Left lung (tissue), 10 donors: ENCODE data around the gene INHBC. TPM values are rescaled to one million over a fixed set of nuclear protein-coding genes. Genes with fewer than 3 reads are reported as not detected.

ENCODE experiments used
- ATAC-seq: fragments of 200-7000 bp; cut with Tn5 transposase; one replicate; pipeline ENCODE4 v1.9.1; 2020; ENCODE audit warnings: moderate library complexity
- DNase-seq, 4 donors: peaks; one replicate each; pipeline ENCODE4 v3.0.0-alpha.2; 2013 to 2020
- H3K27ac ChIP-seq, 2 donors: fragments of 200-600 bp; sonication (generic) in 1 of 2; one replicate each; pipeline versions ENCODE4 v1.5.0 to v1.8.0; 2020 to 2021
- H3K27me3 ChIP-seq, 2 donors: fragments of 200-600 bp; sonication (generic) in 1 of 2; one replicate each; pipeline versions ENCODE4 v1.5.0 to v1.8.0; 2020 to 2021
- H3K36me3 ChIP-seq, 2 donors: fragments of 200-600 bp; sonication (generic) in 1 of 2; one replicate each; pipeline versions ENCODE4 v1.5.0 to v1.8.0; 2020 to 2021
- H3K4me1 ChIP-seq, 2 donors: fragments of 200-600 bp; one replicate each; pipeline ENCODE4 v1.8.0; 2021
- H3K4me3 ChIP-seq, 2 donors: fragments of 200-600 bp; sonication (generic) in 1 of 2; one replicate each; pipeline versions ENCODE4 v1.5.0 to v1.8.0; 2020 to 2021; ENCODE audit warnings: mild to moderate bottlenecking in 1 of 2
- H3K9me3 ChIP-seq, 2 donors: fragments of 200-600 bp; sonication (generic) in 1 of 2; one replicate each; pipeline versions ENCODE4 v1.5.0 to v1.8.0; 2020 to 2021
- CTCF ChIP-seq, 2 donors: fragments of 200-600 bp; sonication (generic) in 1 of 2; IDR thresholded peaks; one replicate each; pipeline versions ENCODE4 v1.5.0 to v1.8.0; 2021; ENCODE audit warnings: antibody characterized with exemption in 2 of 2
- intact Hi-C, 2 donors: fragments of 100-400 bp; cut with DNase I; formaldehyde crosslinking; loops; one replicate each; pipeline versions ENCODE4 v1.11.2 to v1.14.2; 2022
- polyA plus RNA-seq, 6 donors: library from polyadenylated mRNA; unstranded; fragments of 120-200 nt; gene quantifications; one replicate each; pipeline ENCODE4 v1.2.1, GENCODE V29; 2013; ENCODE audit not compliant: insufficient read length in 6 of 6
- total RNA-seq, 2 donors: library from RNA; stranded (reverse); fragmentation: NEBNext Ultra II Directional; extraction: Animal tissue kit (Norgen Biotek cat#: 25700); gene quantifications; one replicate each; pipeline ENCODE4 v1.2.1, GENCODE V29; 2021
- donor health status: DM: no; HTN: yes; CAD: no.
- donor health status: DM: no; HTN: no; CAD: no.

INHBC gene
- total and polyA plus RNA-seq, 8 donors, result 0.16 to 0.29 (median 0.24) TPM; not detected in 3

- Histone ChIP-seq H3K36me3 (no peaks in the 10 kb centered on the region), H3K4me1 (peaks cover 6 to 18% of the 10 kb centered on the region in 2 donors), H3K27ac (no peak overlapping the region), H3K4me3 (no peak overlapping the region), H3K27me3 (peaks cover 0 to 30% of the 10 kb centered on the region in 2 donors), H3K9me3 (no peaks in the 10 kb centered on the region)
- TF ChIP-seq CTCF (IDR thresholded peaks at IDR 0.05), result no peak
- no peak for ATAC-seq
- intact Hi-C loops, result loop anchor here in 1 of 2 donors (10.0 kb wide), 1 partner anchor 191 kb away; no protein-coding TSS in a partner anchor
- DNase-seq, result no peak
Observed at GRCh38 chr12:57455374-57456144, 21.0 kb downstream of the INHBC start.

GRCh38 chr12:57456145-57456700 lies 21.6 kb downstream of the INHBC start:
- intact Hi-C loops, result loop anchor here in 1 of 2 donors (10.0 kb wide), 1 partner anchor 191 kb away; no protein-coding TSS in a partner anchor
- Histone ChIP-seq H3K4me1 (peaks cover 6 to 25% of the 10 kb centered on the region in 2 donors), H3K27me3 (peaks cover 3 to 36% of the 10 kb centered on the region in 2 donors), H3K4me3 (no peak overlapping the region), H3K36me3 (no peaks in the 10 kb centered on the region), H3K27ac (no peak overlapping the region), H3K9me3 (no peaks in the 10 kb centered on the region)
- no peak for DNase-seq
- peak; percentile 37 to 39 for TF ChIP-seq CTCF (IDR thresholded peaks at IDR 0.05)
- no peak for ATAC-seq

GRCh38 chr12:57456737-57457490 lies 22.3 kb downstream of the INHBC start:
- DNase-seq (no peak), ATAC-seq (no peak)
- peaks cover 6 to 32% of the 10 kb centered on the region in 2 donors for H3K4me1 ChIP-seq
- no peak for TF ChIP-seq CTCF (IDR thresholded peaks at IDR 0.05)
- H3K27ac ChIP-seq, result no peak overlapping the region
- intact Hi-C loops, result loop anchor here in 1 of 2 donors (10.0 kb wide), 1 partner anchor 192 kb away; no protein-coding TSS in a partner anchor
- H3K27me3 ChIP-seq, result peaks cover 3 to 43% of the 10 kb centered on the region in 2 donors
- H3K4me3 ChIP-seq, result no peak overlapping the region
- no peaks in the 10 kb centered on the region for H3K9me3 ChIP-seq
- no peaks in the 10 kb centered on the region for H3K36me3 ChIP-seq

- H3K27me3 ChIP-seq, result peaks cover 3 to 51% of the 10 kb centered on the region in 2 donors
- ATAC-seq (no peak), DNase-seq (no peak)
- TF ChIP-seq CTCF (IDR thresholded peaks at IDR 0.05), result no peak
- peaks cover 6 to 45% of the 10 kb centered on the region in 2 donors for H3K4me1 ChIP-seq
- peak overlapping the region; percentile 68 to 69 for H3K4me3 ChIP-seq
- H3K9me3 ChIP-seq, result no peaks in the 10 kb centered on the region
- intact Hi-C loops, result loop anchor here in 1 of 2 donors (10.0 kb wide), 1 partner anchor 194 kb away; no protein-coding TSS in a partner anchor
- H3K36me3 ChIP-seq, result no peaks in the 10 kb centered on the region
- H3K27ac ChIP-seq, result peak overlapping the region; percentile 73 to 87
Observed at GRCh38 chr12:57458665-57459054, 24.1 kb downstream of the INHBC start.
